Ascending aorta (tissue), 2 donors: ENCODE results near the gene RXFP1. TPM values are rescaled to one million over a fixed set of nuclear protein-coding genes. Genes with fewer than 3 reads are reported as not detected.

Experiments used
- DNase-seq, 2 donors: peaks; one replicate each; pipeline ENCODE4 v3.0.0-alpha.2; 2019; ENCODE audit warnings: low spot score in 2 of 2
- H3K27ac ChIP-seq, 2 donors: fragments of 200-600 bp; sonication (generic); one replicate each; pipeline ENCODE4 v1.5.1; 2016 to 2017; ENCODE audit warnings: mild to moderate bottlenecking in 1 of 2
- H3K27me3 ChIP-seq: fragments of 200-600 bp; sonication (generic); one replicate; pipeline ENCODE4 v1.5.1; 2017
- H3K36me3 ChIP-seq, 2 donors: fragments of 200-600 bp; sonication (generic); one replicate each; pipeline ENCODE4 v1.5.1; 2016
- H3K4me1 ChIP-seq, 2 donors: fragments of 200-600 bp; sonication (generic); one replicate each; pipeline ENCODE4 v1.5.1; 2016 to 2017; ENCODE audit warnings: mild to moderate bottlenecking in 1 of 2
- H3K4me3 ChIP-seq, 2 donors: fragments of 200-600 bp; sonication (generic); one replicate each; pipeline ENCODE4 v1.5.1; 2016 to 2017; ENCODE audit warnings: mild to moderate bottlenecking in 1 of 2
- H3K9me3 ChIP-seq, 2 donors: fragments of 200-600 bp; sonication (generic); one replicate each; pipeline ENCODE4 v1.5.1; 2016
- CTCF ChIP-seq, 3 experiments: fragments of 200-600 bp in 2 of 3; fragments of 450-650 bp in 1 of 3; sonication (generic) in 2 of 3; IDR thresholded peaks; one replicate each; pipeline ENCODE4 v1.5.1; 2016 to 2019; ENCODE audit warnings: antibody characterized with exemption in 3 of 3, mild to moderate bottlenecking in 1 of 3, moderate library complexity in 1 of 3
- intact Hi-C: fragments of 100-400 bp; cut with DNase I; formaldehyde crosslinking; loops from one replicate; pipeline ENCODE4 v1.15.1; 2023
- total RNA-seq: library from RNA; depleted of rRNA; stranded (reverse); fragments of >200 nt; gene quantifications from one replicate; pipeline ENCODE4 v1.1.0, GENCODE V29; 2016

Gene RXFP1
- total RNA-seq, 1 donor from 2014 or later = 0.75 TPM

- Histone ChIP-seq H3K4me3 (no peak overlapping the region), H3K36me3 (no peaks in the 10 kb centered on the region), H3K27me3 (no peaks in the 10 kb centered on the region), H3K9me3 (no peaks in the 10 kb centered on the region), H3K4me1 (no peaks in the 10 kb centered on the region), H3K27ac (no peak overlapping the region)
- intact Hi-C loops = no loop called here
- no peak for DNase-seq
- no peak for TF ChIP-seq CTCF (IDR thresholded peaks at IDR 0.05)
Observed at GRCh38 chr4:158664806-158665205, 143.1 kb downstream of the RXFP1 start.

- Histone ChIP-seq H3K36me3 (no peaks in the 10 kb centered on the region), H3K4me1 (peaks cover 0 to 5% of the 10 kb centered on the region in 2 donors), H3K4me3 (no peak overlapping the region), H3K27me3 (no peaks in the 10 kb centered on the region), H3K27ac (no peak overlapping the region), H3K9me3 (no peaks in the 10 kb centered on the region)
- TF ChIP-seq CTCF (IDR thresholded peaks at IDR 0.05) = no peak
- DNase-seq = no peak
- intact Hi-C loops = no loop called here
Observed at GRCh38 chr4:158666892-158667291, 145.2 kb downstream of the RXFP1 start.

GRCh38 chr4:158667651-158668198 is 146.0 kb downstream of the RXFP1 start:
- TF ChIP-seq CTCF (IDR thresholded peaks at IDR 0.05) = peak in 2 of 3 experiments; percentile 31 to 41
- Histone ChIP-seq H3K4me1 (peaks cover 0 to 5% of the 10 kb centered on the region in 2 donors), H3K27me3 (no peaks in the 10 kb centered on the region), H3K9me3 (no peaks in the 10 kb centered on the region), H3K27ac (no peak overlapping the region), H3K36me3 (no peaks in the 10 kb centered on the region), H3K4me3 (no peak overlapping the region)
- DNase-seq = no peak
- intact Hi-C loops = no loop called here

GRCh38 chr4:158669310-158669709 is 147.6 kb downstream of the RXFP1 start:
- no peak for TF ChIP-seq CTCF (IDR thresholded peaks at IDR 0.05)

GRCh38 chr4:158670975-158671664 is 149.4 kb downstream of the RXFP1 start:
- DNase-seq = peak in 1 of 2 donors; percentile 73
- Histone ChIP-seq H3K4me3 (peak overlapping the region; percentile 69 to 87), H3K27ac (peak overlapping the region; percentile 96 to 98), H3K27me3 (no peaks in the 10 kb centered on the region), H3K36me3 (no peaks in the 10 kb centered on the region), H3K9me3 (no peaks in the 10 kb centered on the region), H3K4me1 (peaks cover 0 to 12% of the 10 kb centered on the region in 2 donors)
- intact Hi-C loops = loop anchor here (2.0 to 5.0 kb wide), 7 partner anchors 46 to 1449 kb away; partner anchors contain the start of genes GASK1B, GRIA2, PPID and RAPGEF2
- no peak for TF ChIP-seq CTCF (IDR thresholded peaks at IDR 0.05)

More at GRCh38 chr4:158669310-158669709, 147.6 kb downstream of the RXFP1 start:
- DNase-seq = no peak
- Histone ChIP-seq H3K9me3 (no peaks in the 10 kb centered on the region), H3K27ac (no peak overlapping the region), H3K36me3 (no peaks in the 10 kb centered on the region), H3K4me3 (no peak overlapping the region), H3K27me3 (no peaks in the 10 kb centered on the region), H3K4me1 (peaks cover 0 to 12% of the 10 kb centered on the region in 2 donors)
- intact Hi-C loops = no loop called here
